Measurements from ENCODE around the gene RUNX1. TPM values are rescaled to one million over a fixed set of nuclear protein-coding genes. Genes with fewer than 3 reads are reported as not detected.

Gene RUNX1
- polyA plus RNA-seq, 3 donors, result 6.2 to 49.7 (median 8.7) TPM

DNA sequence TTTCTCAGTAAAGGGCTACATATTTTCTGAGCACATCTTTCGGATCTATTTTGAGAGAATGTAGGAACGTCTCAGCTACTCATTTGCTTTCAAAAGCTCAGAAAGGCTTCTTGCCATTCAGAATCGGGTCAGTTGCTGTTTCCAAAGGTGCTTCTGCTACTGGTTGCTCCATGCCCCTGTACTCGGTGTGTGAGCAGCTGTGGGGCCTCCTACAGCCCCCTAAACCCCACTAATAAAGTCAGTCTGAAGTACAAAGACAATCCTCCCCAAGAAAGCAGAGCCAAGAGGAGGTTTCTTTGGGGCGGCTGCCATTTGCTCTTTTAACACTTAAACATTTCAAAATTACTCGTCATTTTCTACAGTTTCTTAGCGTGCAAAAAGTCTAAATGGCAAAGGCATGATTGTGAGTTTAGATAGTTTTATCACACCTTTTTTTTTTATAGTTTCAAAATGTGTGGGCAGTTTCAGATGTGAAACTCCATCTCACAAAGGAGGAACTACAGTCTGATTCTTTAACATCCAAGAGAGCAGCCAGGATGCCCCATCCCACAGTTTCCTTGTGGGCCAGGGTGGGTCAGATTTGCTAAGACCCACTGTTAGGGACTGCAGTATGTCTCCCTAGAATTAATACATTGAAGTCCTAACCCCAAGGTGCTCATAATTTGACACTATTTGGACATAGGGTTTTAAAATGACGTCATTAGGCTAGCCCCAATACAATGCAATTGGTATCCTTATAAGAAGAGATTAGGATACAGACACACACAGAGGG, 4.1 kb downstream of the RUNX1 start:
- H3K4me2 ChIP-seq (replicated peaks; ENCODE audit: extremely low read depth, low read length, poor library complexity, severe bottlenecking), result peak overlapping the region; percentile 98
- H3K27me3 ChIP-seq (ENCODE audit: control insufficient read depth in 2 of 2, insufficient read depth in 2 of 2, low read length in 2 of 2), result no peaks in the 10 kb centered on the region
- H3K9me3 ChIP-seq (replicated peaks in 1 of 2; ENCODE audit: control insufficient read depth in 1 of 2, insufficient read depth in 1 of 2, low read length in 2 of 2), result no peaks in the 10 kb centered on the region
- 90% methylated on average over 2 of the region's 8 CpGs for WGBS (ENCODE audit: insufficient coverage)
- peaks cover 0 to 6% (median 0%) of the 10 kb centered on the region in 3 donors for H3K27me3 Mint-ChIP-seq (ENCODE audit: low read depth in 3 of 3)
- H3K4me1 ChIP-seq (ENCODE audit: control insufficient read depth in 1 of 2, insufficient read depth in 2 of 2, low read length in 2 of 2), result peaks cover 59 to 73% of the 10 kb centered on the region in 2 donors
- no peak overlapping the region for H3K9ac ChIP-seq (ENCODE audit: insufficient read depth, low read length, poor library complexity, severe bottlenecking)
- H4K20me1 ChIP-seq (ENCODE audit: insufficient read depth, low read length), result peaks cover 62% of the 10 kb centered on the region
- H3K9me3 Mint-ChIP-seq, result no peaks in the 10 kb centered on the region
- no peak overlapping the region for H2AFZ ChIP-seq (ENCODE audit: insufficient read depth, low read depth, low read length, poor library complexity, severe bottlenecking)
- DNase-seq, result peak in 2 of 3 donors; percentile 17 to 42
- H3K27ac ChIP-seq (ENCODE audit: low read depth in 1 of 2, low read length in 2 of 2), result peak overlapping the region in 1 of 2 donors; percentile 2
- peaks cover 78% of the 10 kb centered on the region for H3K4me1 Mint-ChIP-seq
- peak overlapping the region in 1 of 2 donors; percentile 98 for H3K4me3 Mint-ChIP-seq
- H3K36me3 Mint-ChIP-seq, result peaks cover 43 to 45% of the 10 kb centered on the region in 2 donors
- H3K79me2 ChIP-seq (ENCODE audit: insufficient read depth, low read length), result peaks cover 83% of the 10 kb centered on the region
- peak overlapping the region in 1 of 3 experiments; percentile 93 for H3K4me3 ChIP-seq (replicated peaks in 1 of 3; ENCODE audit: low read depth in 2 of 3, low read length in 3 of 3)
- TF ChIP-seq, protein P1, sequence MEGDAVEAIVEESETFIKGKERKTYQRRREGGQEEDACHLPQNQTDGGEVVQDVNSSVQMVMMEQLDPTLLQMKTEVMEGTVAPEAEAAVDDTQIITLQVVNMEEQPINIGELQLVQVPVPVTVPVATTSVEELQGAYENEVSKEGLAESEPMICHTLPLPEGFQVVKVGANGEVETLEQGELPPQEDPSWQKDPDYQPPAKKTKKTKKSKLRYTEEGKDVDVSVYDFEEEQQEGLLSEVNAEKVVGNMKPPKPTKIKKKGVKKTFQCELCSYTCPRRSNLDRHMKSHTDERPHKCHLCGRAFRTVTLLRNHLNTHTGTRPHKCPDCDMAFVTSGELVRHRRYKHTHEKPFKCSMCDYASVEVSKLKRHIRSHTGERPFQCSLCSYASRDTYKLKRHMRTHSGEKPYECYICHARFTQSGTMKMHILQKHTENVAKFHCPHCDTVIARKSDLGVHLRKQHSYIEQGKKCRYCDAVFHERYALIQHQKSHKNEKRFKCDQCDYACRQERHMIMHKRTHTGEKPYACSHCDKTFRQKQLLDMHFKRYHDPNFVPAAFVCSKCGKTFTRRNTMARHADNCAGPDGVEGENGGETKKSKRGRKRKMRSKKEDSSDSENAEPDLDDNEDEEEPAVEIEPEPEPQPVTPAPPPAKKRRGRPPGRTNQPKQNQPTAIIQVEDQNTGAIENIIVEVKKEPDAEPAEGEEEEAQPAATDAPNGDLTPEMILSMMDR (IDR thresholded peaks at IDR 0.05), result no peak
- H3K36me3 ChIP-seq (replicated peaks in 1 of 2; ENCODE audit: control insufficient read depth in 1 of 2, insufficient read depth in 2 of 2, low read length in 2 of 2), result peaks cover 8 to 20% of the 10 kb centered on the region in 2 donors
- intact Hi-C loops (cut with micrococcal nuclease), result loop anchor here (5.0 to 10.0 kb wide), 2 partner anchors 240 to 887 kb away; no protein-coding TSS in a partner anchor
- H3K27ac Mint-ChIP-seq, result peak overlapping the region in 6 of 7 donors; percentile 11 to 99 (median 60)

DNA sequence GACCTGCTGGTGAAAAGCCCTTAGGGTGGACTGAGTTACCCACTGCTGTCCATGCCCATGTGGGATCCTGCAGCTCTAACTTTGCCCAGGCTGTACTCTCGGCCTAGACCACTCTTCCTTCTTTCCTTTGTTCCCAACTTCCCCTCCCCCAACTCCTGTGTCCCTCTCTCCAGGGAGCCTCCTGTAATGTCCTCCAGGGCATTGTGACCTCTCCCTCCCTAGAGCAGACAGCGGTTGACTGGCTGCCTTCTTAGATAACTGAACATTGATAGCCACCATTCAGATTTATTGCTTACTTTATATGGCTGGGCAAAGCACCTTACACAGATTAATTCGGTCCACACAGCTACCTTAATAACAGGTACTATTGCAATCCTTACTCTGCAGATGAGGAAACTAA, 5.0 kb downstream of the RUNX1 start:
- intact Hi-C loops (cut with micrococcal nuclease), result loop anchor here in 1 of 2 donors (10.0 kb wide), 1 partner anchor 239 kb away; no protein-coding TSS in a partner anchor
- H3K27ac Mint-ChIP-seq, result peak overlapping the region in 1 of 7 donors; percentile 45
- DNase-seq, result no peak
- H3K9me3 ChIP-seq (replicated peaks in 1 of 2; ENCODE audit: control insufficient read depth in 1 of 2, insufficient read depth in 1 of 2, low read length in 2 of 2), result no peaks in the 10 kb centered on the region
- peaks cover 45 to 46% of the 10 kb centered on the region in 2 donors for H3K36me3 Mint-ChIP-seq
- H4K20me1 ChIP-seq (ENCODE audit: insufficient read depth, low read length), result peaks cover 70% of the 10 kb centered on the region
- peaks cover 54 to 70% of the 10 kb centered on the region in 2 donors for H3K4me1 ChIP-seq (ENCODE audit: control insufficient read depth in 1 of 2, insufficient read depth in 2 of 2, low read length in 2 of 2)
- no peaks in the 10 kb centered on the region for H3K27me3 ChIP-seq (ENCODE audit: control insufficient read depth in 2 of 2, insufficient read depth in 2 of 2, low read length in 2 of 2)
- H3K27me3 Mint-ChIP-seq (ENCODE audit: low read depth in 3 of 3), result peaks cover 0 to 6% (median 0%) of the 10 kb centered on the region in 3 donors
- H2AFZ ChIP-seq (ENCODE audit: insufficient read depth, low read depth, low read length, poor library complexity, severe bottlenecking), result no peak overlapping the region
- H3K4me3 ChIP-seq (replicated peaks in 1 of 3; ENCODE audit: low read depth in 2 of 3, low read length in 3 of 3), result no peak overlapping the region
- no peak overlapping the region for H3K4me3 Mint-ChIP-seq
- H3K4me1 Mint-ChIP-seq, result peaks cover 73% of the 10 kb centered on the region
- no peaks in the 10 kb centered on the region for H3K9me3 Mint-ChIP-seq
- TF ChIP-seq, protein P1 (IDR thresholded peaks at IDR 0.05), result no peak
- H3K4me2 ChIP-seq (replicated peaks; ENCODE audit: extremely low read depth, low read length, poor library complexity, severe bottlenecking), result no peak overlapping the region
- peaks cover 91% of the 10 kb centered on the region for H3K79me2 ChIP-seq (ENCODE audit: insufficient read depth, low read length)
- H3K36me3 ChIP-seq (replicated peaks in 1 of 2; ENCODE audit: control insufficient read depth in 1 of 2, insufficient read depth in 2 of 2, low read length in 2 of 2), result peaks cover 8 to 20% of the 10 kb centered on the region in 2 donors
- H3K27ac ChIP-seq (ENCODE audit: low read depth in 1 of 2, low read length in 2 of 2), result no peak overlapping the region
- 75% methylated on average over 1 of the region's 3 CpGs for WGBS (ENCODE audit: insufficient coverage)
- no peak overlapping the region for H3K9ac ChIP-seq (ENCODE audit: insufficient read depth, low read length, poor library complexity, severe bottlenecking)
